Stimulated activated CD4-positive, alpha-beta T cell treated with anti-CD3 and anti-CD28 coated beads, TNF-alpha, amount 100 ng/mL, for 24 hours (primary cell): ENCODE data around the gene NLGN4X.

Experiments used
- DNase-seq, 3 experiments: peaks; one replicate each; pipeline ENCODE4 v3.0.0-alpha.2; 2020; ENCODE audit warnings: low read depth in 3 of 3

NLGN4X gene

DNA sequence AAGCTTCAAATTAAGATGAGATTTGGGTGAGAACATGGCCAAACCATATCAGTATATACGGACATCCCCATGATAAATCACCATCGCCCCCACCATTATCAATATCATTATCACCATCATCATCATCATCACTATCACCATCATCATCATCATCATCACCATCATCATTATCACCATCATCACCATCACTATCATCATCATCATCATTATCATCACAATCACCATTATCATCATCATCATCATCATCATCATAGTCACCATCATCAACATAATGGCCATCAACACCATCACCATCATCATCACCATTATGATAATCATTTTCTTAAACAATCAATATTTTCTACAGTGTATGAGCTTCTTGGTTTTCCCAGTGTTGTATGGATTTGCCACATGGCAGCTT is 360.9 kb downstream of the NLGN4X start:
- DNase-seq = no peak

DNA sequence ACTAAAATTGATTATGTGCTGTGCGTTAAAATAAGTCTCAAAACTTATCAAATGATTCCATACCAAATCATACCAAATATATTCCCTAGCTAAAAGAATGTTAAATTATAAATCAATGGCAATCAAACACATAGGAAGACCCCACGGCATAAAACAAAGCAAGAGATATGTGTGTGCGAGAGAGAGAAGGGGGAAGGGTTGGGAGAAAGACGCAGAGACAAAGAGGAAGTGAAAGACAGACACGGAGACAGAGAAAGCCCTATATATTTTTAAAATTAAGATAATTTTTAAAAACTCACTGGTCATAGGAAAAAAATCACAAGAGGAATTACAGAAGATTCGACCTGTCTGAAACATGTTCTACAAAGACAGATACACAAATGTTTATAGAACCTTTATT is 371.4 kb downstream of the NLGN4X start:
- no peak for DNase-seq

DNA sequence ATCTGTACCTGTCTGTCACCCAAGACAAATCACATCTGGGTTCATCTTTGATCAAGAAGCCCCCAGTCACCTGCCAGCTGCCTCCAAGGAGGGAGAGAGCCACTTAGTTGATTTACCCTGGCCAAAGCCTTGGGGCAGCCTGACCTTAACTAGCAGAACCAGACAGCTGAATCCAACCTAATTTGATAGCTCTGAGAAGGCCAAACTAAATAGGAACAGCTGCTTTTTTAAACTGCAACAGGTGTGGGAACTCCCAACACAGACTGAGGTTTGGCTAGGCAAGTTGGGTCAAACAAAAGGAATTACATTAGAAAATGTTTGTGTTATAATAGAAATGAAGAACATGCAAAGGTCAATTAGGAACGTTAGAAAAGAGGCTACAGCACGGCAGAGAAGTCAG is 375.7 kb downstream of the NLGN4X start:
- DNase-seq = no peak

DNA sequence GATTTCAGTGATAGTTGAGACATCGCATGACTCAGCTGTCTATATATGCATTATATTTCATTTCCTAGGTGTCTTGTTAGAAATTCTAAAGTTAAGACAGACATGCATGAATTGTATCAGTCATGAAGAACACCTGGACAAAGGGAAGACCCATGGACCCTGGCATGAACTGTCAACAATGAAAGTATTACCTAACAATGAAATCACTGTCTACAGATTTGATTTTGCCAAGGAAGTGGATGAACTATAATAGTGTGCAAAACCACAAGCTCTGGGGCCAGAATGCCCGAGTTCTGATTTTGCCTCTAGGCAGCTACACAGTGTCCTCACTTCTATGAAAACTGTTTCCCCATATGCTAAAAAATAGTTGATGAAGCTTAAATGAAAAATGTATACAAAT is 386.1 kb downstream of the NLGN4X start:
- no peak for DNase-seq
